OCI-LY1 (cell line): ENCODE results near the gene ZBTB16.

Source experiments
- H2AFZ ChIP-seq: fragments of 200-600 bp; sonication (generic), shearing (Covaris generic); 2 replicates; pipeline ENCODE4 v1.6.0; 2014; ENCODE audit warnings: antibody characterized with exemption, mild to moderate bottlenecking, low read length
- H3F3A ChIP-seq: fragments of 200-600 bp; sonication (generic), shearing (Covaris generic); 2 replicates; pipeline ENCODE4 v1.6.0; 2014; ENCODE audit warnings: mild to moderate bottlenecking, antibody characterized with exemption, low read length, moderate library complexity; ENCODE audit not compliant: insufficient read depth
- H3K27ac ChIP-seq: fragments of 200-600 bp; sonication (generic); 2 replicates; pipeline ENCODE4 v1.5.1; 2014; ENCODE audit warnings: low read length, mixed run types, mild to moderate bottlenecking, low read depth; ENCODE audit not compliant: poor library complexity, severe bottlenecking
- H3K27me3 ChIP-seq: fragments of 200-600 bp; sonication (generic); 2 replicates; pipeline ENCODE4 v1.6.0; 2014; ENCODE audit warnings: antibody characterized with exemption, mild to moderate bottlenecking, low read length, moderate library complexity; ENCODE audit not compliant: insufficient read depth
- H3K36me3 ChIP-seq: fragments of 200-600 bp; sonication (generic); 2 replicates; pipeline ENCODE4 v1.6.1; 2014; ENCODE audit warnings: mild to moderate bottlenecking, antibody characterized with exemption, low read length, moderate library complexity, mixed read lengths; ENCODE audit not compliant: insufficient read depth
- H3K4me1 ChIP-seq: fragments of 200-600 bp; sonication (generic); 2 replicates; pipeline ENCODE4 v1.5.1; 2014; ENCODE audit warnings: mild to moderate bottlenecking, low read length, moderate library complexity; ENCODE audit not compliant: insufficient read depth, severe bottlenecking
- H3K4me2 ChIP-seq: fragments of 200-600 bp; sonication (generic), shearing (Covaris generic); 2 replicates; pipeline ENCODE4 v1.6.1; 2014; ENCODE audit warnings: low read length
- H3K4me3 ChIP-seq: fragments of 200-600 bp; sonication (generic); 2 replicates; pipeline ENCODE4 v1.5.1; 2014; ENCODE audit warnings: low read length, low read depth, mild to moderate bottlenecking, mixed read lengths; ENCODE audit not compliant: poor library complexity, severe bottlenecking
- H3K79me2 ChIP-seq: fragments of 200-600 bp; shearing (Covaris generic); 2 replicates; pipeline ENCODE4 v1.6.1; 2016; ENCODE audit warnings: mixed run types, low read length, mixed read lengths; ENCODE audit not compliant: insufficient read depth
- H3K9ac ChIP-seq: fragments of 200-600 bp; sonication (generic), shearing (Covaris generic); 2 replicates; pipeline ENCODE4 v1.6.1; 2014; ENCODE audit warnings: mild to moderate bottlenecking, low read length, mixed read lengths
- H3K9me2 ChIP-seq: fragments of 200-600 bp; sonication (generic), shearing (Covaris generic); 2 replicates; pipeline ENCODE4 v1.6.1; 2014; ENCODE audit warnings: low read depth, mild to moderate bottlenecking, low read length, mixed read lengths
- H3K9me3 ChIP-seq: fragments of 200-600 bp; shearing (Covaris generic); 2 replicates; pipeline ENCODE4 v1.6.1; 2014; ENCODE audit warnings: low read length, mixed read lengths
- H4K20me1 ChIP-seq: fragments of 200-600 bp; sonication (generic), shearing (Covaris generic); 2 replicates; pipeline ENCODE4 v1.6.0; 2016; ENCODE audit warnings: mild to moderate bottlenecking, low read length; ENCODE audit not compliant: insufficient read depth
- CTCF ChIP-seq: fragments of 200-600 bp; sonication (generic), shearing (Covaris generic); IDR thresholded peaks from 2 replicates; pipeline ENCODE4 v1.5.1; 2017; ENCODE audit warnings: mild to moderate bottlenecking, antibody characterized with exemption, low read length, moderate library complexity, mixed read lengths
- EZH2 ChIP-seq: fragments of 200-600 bp; sonication (generic), shearing (Covaris generic); IDR thresholded peaks from 2 replicates; pipeline ENCODE4 v1.8.0; 2017; ENCODE audit warnings: borderline replicate concordance, mixed run types, mild to moderate bottlenecking, antibody characterized with exemption, low read length, moderate library complexity, mixed read lengths

ZBTB16 gene

DNA sequence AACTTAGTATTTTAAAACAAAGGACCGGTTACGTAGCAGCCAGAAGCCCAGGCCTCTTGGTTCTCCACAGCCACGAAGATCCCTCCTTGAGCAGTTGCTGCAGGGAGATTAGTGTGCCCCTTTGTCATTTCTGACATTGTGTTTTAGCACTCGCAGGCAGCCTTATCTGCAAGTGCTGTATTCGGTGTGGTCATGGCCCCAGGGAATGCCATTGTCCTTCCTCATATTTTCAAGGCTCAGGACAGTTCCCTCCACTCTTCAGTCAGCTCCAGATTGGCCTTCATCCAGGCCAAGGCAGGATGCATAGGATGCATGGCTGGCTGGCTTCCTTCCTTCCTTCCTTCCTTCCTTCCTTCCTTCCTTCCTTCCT, 88.5 kb downstream of the ZBTB16 start:
- H3K27me3 ChIP-seq = no peaks in the 10 kb centered on the region
- H3K4me3 ChIP-seq = no peak overlapping the region
- no peaks in the 10 kb centered on the region for H3K9me3 ChIP-seq
- no peaks in the 10 kb centered on the region for H3K36me3 ChIP-seq
- H4K20me1 ChIP-seq = no peaks in the 10 kb centered on the region
- H3K9ac ChIP-seq = no peak overlapping the region
- peaks cover 23% of the 10 kb centered on the region for H3K4me1 ChIP-seq
- H3K79me2 ChIP-seq = no peaks in the 10 kb centered on the region
- TF ChIP-seq EZH2 = no peak
- no peak for TF ChIP-seq CTCF
- no peaks in the 10 kb centered on the region for H3F3A ChIP-seq
- no peaks in the 10 kb centered on the region for H3K9me2 ChIP-seq
- no peak overlapping the region for H3K4me2 ChIP-seq
- no peak overlapping the region for H2AFZ ChIP-seq
- H3K27ac ChIP-seq = no peak overlapping the region

GRCh38 chr11:114149689-114150407, 90.3 kb downstream of the ZBTB16 start:
- H3K27ac ChIP-seq = no peak overlapping the region
- H3K9me3 ChIP-seq = no peaks in the 10 kb centered on the region
- no peak overlapping the region for H3K9ac ChIP-seq
- H3K79me2 ChIP-seq = no peaks in the 10 kb centered on the region
- H3K36me3 ChIP-seq = no peaks in the 10 kb centered on the region
- H3K4me2 ChIP-seq = no peak overlapping the region
- H3K9me2 ChIP-seq = no peaks in the 10 kb centered on the region
- no peak overlapping the region for H3K4me3 ChIP-seq
- TF ChIP-seq CTCF = no peak
- no peak for TF ChIP-seq EZH2
- peaks cover 5% of the 10 kb centered on the region for H3K4me1 ChIP-seq
- H2AFZ ChIP-seq = no peak overlapping the region
- H4K20me1 ChIP-seq = no peaks in the 10 kb centered on the region
- no peaks in the 10 kb centered on the region for H3F3A ChIP-seq
- H3K27me3 ChIP-seq = no peaks in the 10 kb centered on the region

- no peaks in the 10 kb centered on the region for H3K27me3 ChIP-seq
- no peak overlapping the region for H2AFZ ChIP-seq
- TF ChIP-seq CTCF (no peak), EZH2 (no peak)
- no peaks in the 10 kb centered on the region for H3K36me3 ChIP-seq
- no peak overlapping the region for H3K27ac ChIP-seq
- H4K20me1 ChIP-seq = no peaks in the 10 kb centered on the region
- no peaks in the 10 kb centered on the region for H3K9me2 ChIP-seq
- no peak overlapping the region for H3K9ac ChIP-seq
- H3K4me1 ChIP-seq = no peaks in the 10 kb centered on the region
- no peaks in the 10 kb centered on the region for H3K79me2 ChIP-seq
- H3K4me3 ChIP-seq = no peak overlapping the region
- no peak overlapping the region for H3K4me2 ChIP-seq
- no peaks in the 10 kb centered on the region for H3F3A ChIP-seq
- H3K9me3 ChIP-seq = no peaks in the 10 kb centered on the region
These were observed 91.2 kb downstream of the ZBTB16 start for GRCh38 chr11:114150671-114151070.
